ENCODE results near the gene PDE4B.

The PDE4B gene

DNA sequence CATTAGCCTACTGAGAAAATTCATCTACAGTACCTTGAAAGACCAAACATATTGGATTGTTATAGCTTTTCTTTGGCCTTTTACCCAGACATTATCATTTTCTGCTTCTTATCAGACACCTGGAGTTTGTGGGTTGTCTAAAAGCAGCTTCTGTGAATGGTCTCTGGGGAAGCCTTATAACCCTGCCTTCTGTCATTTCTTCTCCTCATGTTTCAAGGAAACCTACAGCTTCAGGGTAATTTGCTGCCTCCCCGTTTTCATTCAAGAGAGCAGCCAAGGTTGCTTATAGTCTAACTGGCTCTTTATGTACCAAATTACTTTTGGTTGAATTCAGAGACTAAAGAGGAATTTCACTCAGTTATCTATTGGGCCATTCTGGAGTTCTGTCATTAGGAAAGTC is 453.0 kb downstream of the PDE4B start:
- no peak for DNase-seq

GRCh38 chr1:66246351-66247269 is 453.9 kb downstream of the PDE4B start:
- DNase-seq, result peak; percentile 34

DNA sequence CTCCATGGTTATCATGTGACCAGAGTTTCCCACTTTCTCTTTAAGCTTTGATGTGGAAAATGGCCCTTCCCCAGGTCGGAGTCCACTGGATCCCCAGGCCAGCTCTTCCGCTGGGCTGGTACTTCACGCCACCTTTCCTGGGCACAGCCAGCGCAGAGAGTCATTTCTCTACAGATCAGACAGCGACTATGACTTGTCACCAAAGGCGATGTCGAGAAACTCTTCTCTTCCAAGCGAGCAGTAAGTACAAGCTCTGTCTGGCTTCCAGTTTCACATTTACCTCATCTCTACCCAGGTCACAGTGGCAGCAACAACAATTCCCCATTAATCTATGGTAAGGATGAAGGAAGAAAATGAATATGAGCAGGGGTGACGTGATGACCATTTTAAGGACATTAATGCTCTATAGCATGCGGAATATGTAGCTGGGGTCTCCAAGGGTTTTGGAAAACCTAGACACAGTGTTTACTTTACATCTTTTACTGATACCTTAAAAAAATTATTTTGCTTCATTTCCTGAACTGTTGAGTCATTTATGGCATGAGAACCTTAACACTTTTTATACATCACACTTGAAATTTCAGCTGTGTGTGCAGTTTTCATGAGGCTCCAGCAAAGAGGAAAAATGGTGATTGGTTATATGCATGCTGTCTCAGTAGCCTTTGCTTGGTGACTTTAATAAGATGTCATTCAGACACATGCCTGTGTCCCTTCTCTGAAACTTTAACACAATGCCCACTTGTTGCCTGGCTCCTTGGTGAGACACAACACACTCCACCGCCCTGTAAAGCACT is 454.9 kb downstream of the PDE4B start:
- DNase-seq, result no peak

GRCh38 chr1:66248257-66248656 is 455.6 kb downstream of the PDE4B start:
- no peak for DNase-seq

DNA sequence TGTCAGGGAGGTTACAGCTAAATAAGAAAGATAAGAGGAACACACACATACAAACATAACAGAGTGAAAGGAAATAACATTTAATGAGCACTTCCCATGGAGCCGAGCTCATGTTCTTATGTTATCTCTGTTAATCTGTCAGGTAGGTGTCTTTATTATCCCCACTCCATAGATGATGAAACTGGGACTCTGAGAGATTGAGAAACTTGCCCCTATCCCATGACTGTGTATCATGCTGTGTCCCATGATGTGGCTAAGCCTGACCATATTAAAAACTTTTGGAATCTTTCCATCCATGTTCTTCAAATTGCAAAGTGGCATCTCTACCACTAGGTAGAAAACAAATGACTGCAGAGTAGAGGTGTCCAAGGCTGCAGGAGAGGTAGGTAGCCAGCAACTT is 456.1 kb downstream of the PDE4B start:
- no peak for DNase-seq

GRCh38 chr1:66250075-66250474 is 457.4 kb downstream of the PDE4B start:
- DNase-seq, result no peak

- no peak for DNase-seq
These were observed 457.8 kb downstream of the PDE4B start for GRCh38 chr1:66250478-66250877.

GRCh38 chr1:66251546-66251945 is 458.9 kb downstream of the PDE4B start:
- no peak for DNase-seq

- DNase-seq, result peak; percentile 79
These were observed 460.7 kb downstream of the PDE4B start for GRCh38 chr1:66253330-66253921.

DNA sequence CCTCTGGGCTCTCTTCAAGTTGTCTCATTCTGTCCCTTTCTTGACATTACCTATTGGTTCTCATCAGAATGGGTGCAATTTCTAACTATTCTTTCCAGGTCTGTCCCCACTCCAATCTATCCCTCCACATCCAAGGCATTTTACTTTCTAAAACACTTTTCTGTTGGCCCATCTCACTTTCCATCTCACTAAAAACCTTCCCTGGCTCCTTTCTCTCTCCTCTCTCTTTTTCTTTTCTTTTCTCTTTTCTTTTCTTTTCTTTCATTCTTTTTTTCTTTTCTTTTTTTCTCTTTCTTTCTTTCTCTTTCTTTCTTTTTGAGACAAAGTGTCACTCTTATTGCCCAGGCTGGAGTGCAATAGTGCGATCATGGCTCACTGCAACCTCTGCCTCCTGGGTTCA is 462.1 kb downstream of the PDE4B start:
- DNase-seq, result no peak

- no peak for DNase-seq
These were observed 464.2 kb downstream of the PDE4B start for GRCh38 chr1:66256629-66257572.

DNA sequence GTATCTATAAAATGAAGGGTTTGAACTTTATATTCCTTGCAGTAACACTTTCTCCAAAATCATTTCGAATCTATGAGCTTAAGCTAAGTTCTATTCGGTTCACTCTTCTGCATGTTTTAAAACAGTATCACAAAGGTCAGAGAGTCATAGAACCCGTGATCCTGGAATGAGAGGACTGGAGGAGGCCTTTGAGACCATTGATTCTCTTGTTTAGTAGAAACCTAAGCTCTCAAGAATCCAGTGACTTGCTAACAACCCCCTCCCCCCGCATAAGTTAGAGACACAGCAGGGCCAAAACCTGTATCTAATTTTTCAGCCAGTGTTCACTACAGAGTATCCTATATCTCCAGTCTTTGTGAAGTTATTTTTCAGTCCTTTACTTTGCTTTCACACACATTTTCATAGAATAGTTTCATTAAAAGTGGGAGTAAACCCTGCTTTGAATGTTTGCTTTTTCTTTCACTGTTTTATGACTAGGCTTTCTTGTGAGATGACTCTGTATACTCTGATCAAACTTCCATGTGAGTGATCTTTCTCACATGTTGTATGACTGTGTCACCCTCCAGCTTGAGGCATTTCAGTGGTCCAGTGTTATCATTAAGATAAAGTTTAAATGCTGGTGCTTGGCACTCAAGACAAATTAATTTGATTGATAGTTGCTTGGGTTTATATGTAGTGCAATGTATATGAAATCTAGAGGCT is 465.9 kb downstream of the PDE4B start:
- peak; percentile 36 for DNase-seq

DNA sequence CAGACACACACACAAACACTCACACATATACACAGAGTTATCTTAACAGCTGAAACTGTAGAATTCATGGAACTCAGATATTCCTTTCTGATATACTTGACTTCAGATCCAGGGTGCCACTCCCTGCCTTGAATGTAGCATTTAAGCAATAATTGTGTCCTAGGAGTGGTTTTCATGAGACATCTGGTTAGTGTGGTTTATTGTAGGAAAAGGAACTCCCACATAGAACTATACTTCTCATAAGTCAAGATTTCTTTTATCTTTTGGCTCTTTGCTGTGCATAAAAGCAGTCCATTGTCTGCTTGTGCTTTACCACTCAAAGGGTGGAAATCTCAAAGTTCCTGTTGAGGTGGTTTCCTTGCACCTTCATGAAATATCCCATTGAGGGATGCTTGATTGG is 468.7 kb downstream of the PDE4B start:
- no peak for DNase-seq

DNA sequence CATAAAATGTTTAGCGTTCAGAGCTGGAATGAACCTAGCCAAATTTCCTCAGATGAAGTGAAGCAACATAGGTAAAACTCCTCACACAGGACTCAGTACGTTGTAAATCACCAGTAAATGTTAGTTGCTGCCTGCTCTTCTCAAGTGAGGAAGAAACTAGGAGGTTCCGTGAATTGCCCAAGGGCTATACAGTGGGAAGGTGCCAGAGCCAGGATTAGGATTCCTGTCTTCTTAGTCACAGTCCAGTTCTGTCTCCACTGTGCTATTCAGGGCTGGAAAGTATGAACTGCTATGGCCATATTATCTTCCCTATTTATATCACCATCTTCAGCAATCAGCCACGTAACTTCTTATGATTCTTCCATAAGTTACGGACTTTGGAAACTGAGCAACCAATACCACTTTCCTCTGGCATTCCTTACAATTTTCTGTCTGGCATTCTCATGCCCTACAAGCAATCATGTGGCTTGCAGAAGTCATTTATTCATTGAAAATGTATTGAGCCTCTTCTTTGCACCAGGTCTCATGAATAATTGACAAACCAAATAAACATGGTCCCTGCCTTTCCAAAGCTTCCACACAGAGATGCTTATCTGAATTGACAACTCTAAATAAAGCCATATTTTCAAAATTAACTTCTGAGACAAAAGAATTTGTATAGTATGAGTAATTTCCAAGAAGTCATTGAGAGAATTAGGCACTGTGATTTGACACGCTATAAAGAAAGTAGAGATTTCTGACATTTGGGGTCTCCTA is 469.7 kb downstream of the PDE4B start:
- DNase-seq, result peak; percentile 88

DNA sequence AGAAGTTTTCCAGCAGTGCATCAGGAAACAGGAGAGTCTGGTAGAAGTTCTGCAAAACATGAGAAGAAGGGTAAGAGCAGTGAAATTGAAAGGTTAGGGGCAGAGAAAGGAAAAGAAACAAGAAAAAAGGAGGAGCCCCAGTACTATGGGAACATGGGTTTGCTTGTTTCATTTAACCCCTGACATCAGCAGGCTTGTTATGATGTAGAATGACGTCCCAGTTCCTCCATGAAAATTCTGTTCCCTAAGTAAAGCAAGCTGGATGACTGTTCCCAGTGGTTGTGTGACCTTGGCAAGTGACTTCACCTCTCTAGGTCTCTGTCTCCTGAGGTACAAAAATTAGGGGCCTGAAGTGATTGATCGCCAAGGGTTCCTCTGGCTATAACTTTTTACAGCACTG is 472.6 kb downstream of the PDE4B start:
- no peak for DNase-seq

GRCh38 chr1:66265796-66266195 is 473.1 kb downstream of the PDE4B start:
- no peak for DNase-seq

DNA sequence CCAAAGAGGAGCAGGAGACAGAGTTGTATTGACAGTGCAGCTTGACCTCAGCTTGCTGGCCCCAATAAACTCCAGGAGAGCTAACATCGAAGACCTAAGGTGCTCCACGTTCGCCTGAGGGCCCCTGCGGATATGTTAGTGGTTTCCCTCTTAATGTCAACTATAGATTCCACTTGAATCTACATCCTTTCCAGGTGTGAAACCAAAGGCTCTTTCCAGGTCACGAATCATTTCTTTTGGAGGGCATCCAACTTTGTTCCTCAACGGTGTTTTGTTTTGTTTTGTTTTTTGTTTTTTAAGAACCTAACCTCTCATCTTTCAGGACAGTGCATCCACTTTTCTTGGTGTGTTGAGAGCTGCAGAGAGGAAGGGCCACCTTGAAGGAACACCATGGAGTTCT is 473.7 kb downstream of the PDE4B start:
- no peak for DNase-seq

DNA sequence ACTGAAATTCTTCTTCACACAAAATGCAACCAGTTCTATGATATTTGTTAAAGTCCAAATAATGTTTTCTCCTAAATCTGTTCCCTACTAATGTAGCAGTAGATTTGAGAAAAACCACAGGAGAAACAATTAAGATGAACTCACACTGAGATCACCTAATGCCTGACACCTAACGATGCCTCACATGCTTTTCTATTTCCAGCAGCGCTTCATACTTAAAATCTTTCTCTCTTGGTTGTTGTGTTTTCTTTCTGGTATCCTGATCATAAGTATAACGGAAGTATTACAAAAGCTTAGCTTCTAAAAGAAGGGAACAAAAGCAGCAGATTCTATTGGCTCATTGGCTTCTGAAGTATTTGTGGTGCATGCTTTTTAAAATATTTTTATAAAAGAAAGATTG is 474.1 kb downstream of the PDE4B start:
- DNase-seq, result no peak

- DNase-seq, result no peak
These were observed 474.7 kb downstream of the PDE4B start for GRCh38 chr1:66267201-66267940.

DNA sequence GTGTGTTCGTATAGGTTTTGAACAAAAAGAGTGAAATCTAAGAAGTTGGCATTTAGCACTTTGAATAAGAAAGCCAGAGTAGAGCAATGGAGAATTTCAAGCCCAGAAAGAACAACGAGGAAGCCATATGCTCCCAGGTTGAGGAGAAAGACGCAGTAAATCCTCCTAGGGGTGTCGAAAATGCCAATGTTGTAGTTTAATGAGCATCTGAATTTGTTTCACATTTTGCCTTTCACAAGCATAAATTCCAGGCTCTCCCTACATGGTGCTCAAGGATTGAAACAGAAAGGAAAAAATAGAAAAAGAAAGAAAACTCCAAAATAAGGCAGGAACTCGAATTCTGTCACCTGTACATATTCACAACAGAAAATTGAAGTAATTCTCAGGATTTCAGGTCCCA is 476.5 kb downstream of the PDE4B start:
- DNase-seq, result no peak
